PC-9 (cell line): Measurements from ENCODE around the gene FOXS1. TPM values are rescaled to one million over a fixed set of nuclear protein-coding genes. Genes with fewer than 3 reads are reported as not detected.

Source experiments
- BruUV-seq: library from RNA; stranded (reverse); fragments of 400-500 nt; replicated peaks from 2 replicates; lab custom pipeline; 2021; lab: Mats Ljungman, UMichigan
- CTCF ChIA-PET: fragments of 300-600 bp; sonication (Branson Sonifier 250); formaldehyde crosslinking; loops from one replicate; lab custom pipeline; 2022; ENCODE audit warnings: antibody characterized with exemption; lab: Charles Lee
- POLR2A ChIA-PET: fragments of 300-600 bp; sonication (Branson Sonifier 250); formaldehyde crosslinking; loops from one replicate; lab custom pipeline; 2022; ENCODE audit warnings: antibody characterized with exemption; ENCODE audit not compliant: unreplicated experiment; lab: Charles Lee
- DNase-seq, 2 experiments: peaks; one replicate each; pipeline versions ENCODE4 v3.0.0 to v3.0.0-alpha.2; 2015 to 2022; ENCODE audit warnings: mixed read lengths in 1 of 2
- H2AFZ ChIP-seq: fragments of 200-600 bp; sonication (generic); 2 replicates; pipeline ENCODE4 v1.8.1; 2017; ENCODE audit warnings: antibody characterized with exemption
- H3F3A ChIP-seq: fragments of 200-600 bp; sonication (generic); 2 replicates; pipeline ENCODE4 v1.8.1; 2017; ENCODE audit warnings: antibody characterized with exemption, mild to moderate bottlenecking, low read depth; ENCODE audit not compliant: insufficient read depth
- H3K27ac ChIP-seq: fragments of 200-600 bp; sonication (generic); 2 replicates; pipeline ENCODE4 v1.6.1; 2016; ENCODE audit warnings: mixed run types
- H3K27me3 ChIP-seq: fragments of 200-600 bp; sonication (generic); 2 replicates; pipeline ENCODE4 v1.6.1; 2016; ENCODE audit warnings: low read depth, mixed run types; ENCODE audit not compliant: insufficient read depth
- H3K36me3 ChIP-seq: fragments of 200-600 bp; sonication (generic); 2 replicates; pipeline ENCODE4 v1.6.1; 2016; ENCODE audit warnings: low read depth, mixed run types
- H3K4me1 ChIP-seq: fragments of 200-600 bp; sonication (generic); replicated peaks from 2 replicates; pipeline ENCODE4 v1.6.1; 2016; ENCODE audit warnings: mixed run types; ENCODE audit not compliant: insufficient read depth
- H3K4me2 ChIP-seq: fragments of 200-600 bp; sonication (generic); 2 replicates; pipeline ENCODE4 v1.6.1; 2017; ENCODE audit warnings: mixed run types
- H3K4me3 ChIP-seq: fragments of 200-600 bp; sonication (generic); 2 replicates; pipeline ENCODE4 v1.6.1; 2016; ENCODE audit warnings: mixed run types
- H3K79me2 ChIP-seq: fragments of 200-600 bp; sonication (generic); 2 replicates; pipeline ENCODE4 v1.6.1; 2017; ENCODE audit warnings: low read depth, mixed run types
- H3K9me2 ChIP-seq: fragments of 200-600 bp; sonication (generic); 2 replicates; pipeline ENCODE4 v1.8.1; 2017; ENCODE audit warnings: mild to moderate bottlenecking; ENCODE audit not compliant: insufficient read depth
- H3K9me3 ChIP-seq: fragments of 200-600 bp; sonication (generic); 2 replicates; pipeline ENCODE4 v1.8.1; 2016; ENCODE audit warnings: low read depth; ENCODE audit not compliant: insufficient read depth
- H4K20me1 ChIP-seq: fragments of 200-600 bp; sonication (generic); 2 replicates; pipeline ENCODE4 v1.8.1; 2017; ENCODE audit not compliant: insufficient read depth
- EZH2 ChIP-seq: fragments of 200-600 bp; sonication (generic); IDR thresholded peaks from 2 replicates; pipeline ENCODE4 v1.8.0; 2017; ENCODE audit warnings: antibody characterized with exemption, low read depth
- intact Hi-C: fragments of 100-400 bp; cut with micrococcal nuclease; formaldehyde crosslinking; loops from one replicate; pipeline ENCODE4 v1.10.0; 2022; ENCODE audit not compliant: unreplicated experiment
- total RNA-seq: library from RNA; stranded (reverse); gene quantifications from 2 replicates; pipeline ENCODE4 v1.2.3, GENCODE V29; 2021
- TF ChIP-seq, protein P1 (sequence below): fragments of 200-600 bp; sonication (generic); conservative IDR thresholded peaks from 2 replicates; pipeline ENCODE4 v1.6.1; 2017; ENCODE audit warnings: mixed run types, antibody characterized with exemption, mild to moderate bottlenecking, moderate library complexity

The FOXS1 gene
- total RNA-seq, 1 experiment from 2014 or later: not detected

GRCh38 chr20:31835977-31836852, 9.2 kb downstream of the FOXS1 start:
- no peaks in the 10 kb centered on the region for H3K79me2 ChIP-seq
- H4K20me1 ChIP-seq: no peaks in the 10 kb centered on the region
- no peak overlapping the region for H3K4me3 ChIP-seq
- no peak overlapping the region for H3K27ac ChIP-seq
- no TSS peak for BruUV-seq
- H3F3A ChIP-seq: peaks cover 13% of the 10 kb centered on the region; the same call in 1 of the 2 replicates
- H3K9me2 ChIP-seq: no peaks in the 10 kb centered on the region
- H3K4me1 ChIP-seq: peaks cover 12% of the 10 kb centered on the region
- no peaks in the 10 kb centered on the region for H3K36me3 ChIP-seq
- H2AFZ ChIP-seq: no peak overlapping the region
- ChIA-PET CTCF (interaction anchor here (0.6 to 1.3 kb wide), 5 partner anchors 10 to 657 kb away, joined by 3 to 8 read pairs (median 3); no protein-coding TSS in a partner anchor), POLR2A (interaction anchor here (0.6 to 0.7 kb wide), 3 partner anchors 113 to 686 kb away, joined by 3 to 5 read pairs (median 4); partner anchors contain the start of gene BCL2L1)
- TF ChIP-seq, protein P1, sequence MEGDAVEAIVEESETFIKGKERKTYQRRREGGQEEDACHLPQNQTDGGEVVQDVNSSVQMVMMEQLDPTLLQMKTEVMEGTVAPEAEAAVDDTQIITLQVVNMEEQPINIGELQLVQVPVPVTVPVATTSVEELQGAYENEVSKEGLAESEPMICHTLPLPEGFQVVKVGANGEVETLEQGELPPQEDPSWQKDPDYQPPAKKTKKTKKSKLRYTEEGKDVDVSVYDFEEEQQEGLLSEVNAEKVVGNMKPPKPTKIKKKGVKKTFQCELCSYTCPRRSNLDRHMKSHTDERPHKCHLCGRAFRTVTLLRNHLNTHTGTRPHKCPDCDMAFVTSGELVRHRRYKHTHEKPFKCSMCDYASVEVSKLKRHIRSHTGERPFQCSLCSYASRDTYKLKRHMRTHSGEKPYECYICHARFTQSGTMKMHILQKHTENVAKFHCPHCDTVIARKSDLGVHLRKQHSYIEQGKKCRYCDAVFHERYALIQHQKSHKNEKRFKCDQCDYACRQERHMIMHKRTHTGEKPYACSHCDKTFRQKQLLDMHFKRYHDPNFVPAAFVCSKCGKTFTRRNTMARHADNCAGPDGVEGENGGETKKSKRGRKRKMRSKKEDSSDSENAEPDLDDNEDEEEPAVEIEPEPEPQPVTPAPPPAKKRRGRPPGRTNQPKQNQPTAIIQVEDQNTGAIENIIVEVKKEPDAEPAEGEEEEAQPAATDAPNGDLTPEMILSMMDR: no peak
- no peak for TF ChIP-seq EZH2
- intact Hi-C loops: loop anchor here (1.0 to 10.0 kb wide), 3 partner anchors 116 to 649 kb away; partner anchors contain the start of gene PDRG1
- H3K27me3 ChIP-seq: no peaks in the 10 kb centered on the region
- peak; percentile 72 to 94 for DNase-seq
- no peaks in the 10 kb centered on the region for H3K9me3 ChIP-seq
- H3K4me2 ChIP-seq: peak overlapping the region; percentile 29

GRCh38 chr20:31835554-31835953, 9.8 kb downstream of the FOXS1 start:
- no peaks in the 10 kb centered on the region for H4K20me1 ChIP-seq
- H3K79me2 ChIP-seq: no peaks in the 10 kb centered on the region
- no peak overlapping the region for H3K27ac ChIP-seq
- H3F3A ChIP-seq: peaks cover 13% of the 10 kb centered on the region; the same call in 1 of the 2 replicates
- no peaks in the 10 kb centered on the region for H3K9me3 ChIP-seq
- H3K4me2 ChIP-seq: peak overlapping the region; percentile 29
- no peaks in the 10 kb centered on the region for H3K9me2 ChIP-seq
- DNase-seq: no peak
- BruUV-seq: no TSS peak
- CTCF ChIA-PET: interaction anchor here (0.8 to 1.3 kb wide), 3 partner anchors 11 to 657 kb away, joined by 3 read pairs; no protein-coding TSS in a partner anchor
- no peak overlapping the region for H3K4me3 ChIP-seq
- H3K4me1 ChIP-seq: peaks cover 12% of the 10 kb centered on the region
- POLR2A ChIA-PET: no interaction called here
- H2AFZ ChIP-seq: no peak overlapping the region
- no peaks in the 10 kb centered on the region for H3K36me3 ChIP-seq
- intact Hi-C loops: loop anchor here (5.0 to 10.0 kb wide), 2 partner anchors 268 to 649 kb away; no protein-coding TSS in a partner anchor
- TF ChIP-seq EZH2: no peak
- TF ChIP-seq, protein P1: no peak
- no peaks in the 10 kb centered on the region for H3K27me3 ChIP-seq

- H3K4me2 ChIP-seq: no peak overlapping the region
- H2AFZ ChIP-seq: no peak overlapping the region
- TF ChIP-seq, protein P1: no peak
- no peak for TF ChIP-seq EZH2
- ChIA-PET CTCF (interaction anchor here (0.5 to 0.6 kb wide), 2 partner anchors 73 to 406 kb away, joined by 3 read pairs; no protein-coding TSS in a partner anchor), POLR2A (no interaction called here)
- no peaks in the 10 kb centered on the region for H3K9me2 ChIP-seq
- BruUV-seq: no TSS peak
- no peak overlapping the region for H3K27ac ChIP-seq
- H3K4me3 ChIP-seq: no peak overlapping the region
- DNase-seq: no peak
- no peaks in the 10 kb centered on the region for H3K27me3 ChIP-seq
- peaks cover 13% of the 10 kb centered on the region; the same call in 1 of the 2 replicates for H3F3A ChIP-seq
- no peaks in the 10 kb centered on the region for H4K20me1 ChIP-seq
- H3K9me3 ChIP-seq: no peaks in the 10 kb centered on the region
- peaks cover 12% of the 10 kb centered on the region for H3K4me1 ChIP-seq
- no peaks in the 10 kb centered on the region for H3K79me2 ChIP-seq
- intact Hi-C loops: loop anchor here (10.0 kb wide), 1 partner anchor 651 kb away; no protein-coding TSS in a partner anchor
- H3K36me3 ChIP-seq: no peaks in the 10 kb centered on the region
Measured at GRCh38 chr20:31833931-31834521, 11.4 kb downstream of the FOXS1 start.
